Peyer's patch (tissue), 4 donors: ENCODE data around the gene MMP24. TPM values are rescaled to one million over a fixed set of nuclear protein-coding genes. Genes with fewer than 3 reads are reported as not detected.

Source experiments
- DNase-seq, 3 donors: peaks; one replicate each; pipeline ENCODE4 v3.0.0-alpha.2; 2017 to 2019
- H3K27ac ChIP-seq, 4 donors: fragments of 200-600 bp; sonication (generic); one replicate each; pipeline ENCODE4 v1.5.1; 2016 to 2019
- H3K27me3 ChIP-seq, 2 donors: fragments of 200-600 bp; sonication (generic); one replicate each; pipeline ENCODE4 v1.5.1; 2019
- H3K36me3 ChIP-seq, 3 donors: fragments of 200-600 bp; sonication (generic); one replicate each; pipeline ENCODE4 v1.5.1; 2016 to 2019
- H3K4me1 ChIP-seq, 4 donors: fragments of 200-600 bp; sonication (generic); one replicate each; pipeline ENCODE4 v1.5.1; 2016 to 2019
- H3K4me3 ChIP-seq, 4 donors: fragments of 200-600 bp; sonication (generic); 1 replicate in 3 of 4; 2 replicates in 1 of 4; pipeline ENCODE4 v1.5.1; 2016 to 2019; ENCODE audit warnings: mild to moderate bottlenecking in 1 of 4
- H3K9me3 ChIP-seq, 4 donors: fragments of 200-600 bp; sonication (generic); one replicate each; pipeline ENCODE4 v1.5.1; 2016 to 2019; ENCODE audit warnings: mild to moderate bottlenecking in 1 of 4
- CTCF ChIP-seq, 6 experiments: fragments of 450-650 bp in 4 of 6; fragments of 200-600 bp in 2 of 6; sonication (generic) in 1 of 6; IDR thresholded peaks; one replicate each; pipeline ENCODE4 v1.5.1; 2017 to 2019; ENCODE audit warnings: antibody characterized with exemption in 6 of 6, mild to moderate bottlenecking in 3 of 6, moderate library complexity in 1 of 6
- POLR2A ChIP-seq, 2 donors: fragments of 450-650 bp; IDR thresholded peaks; one replicate each; pipeline ENCODE4 v1.5.1; 2017; ENCODE audit warnings: antibody characterized with exemption in 2 of 2, mild to moderate bottlenecking in 2 of 2, moderate library complexity in 2 of 2
- total RNA-seq, 4 donors: library from RNA; depleted of rRNA; stranded (reverse); fragments of >200 nt; gene quantifications; one replicate each; pipeline ENCODE4 v1.1.0, GENCODE V29; 2016

MMP24 gene
- total RNA-seq, 4 donors from 2014 or later, result 0.70 to 2.7 (median 1.3) TPM; not detected in 1

GRCh38 chr20:35238735-35239134, 12.2 kb downstream of the MMP24 start:
- no peaks in the 10 kb centered on the region for H3K9me3 ChIP-seq
- TF ChIP-seq CTCF (IDR thresholded peaks at IDR 0.05), result no peak

GRCh38 chr20:35240083-35240810, 13.8 kb downstream of the MMP24 start:
- no peak overlapping the region for H3K4me3 ChIP-seq
- no peak for DNase-seq
- H3K9me3 ChIP-seq, result no peaks in the 10 kb centered on the region
- H3K36me3 ChIP-seq, result no peaks in the 10 kb centered on the region
- no peaks in the 10 kb centered on the region for H3K4me1 ChIP-seq
- TF ChIP-seq CTCF (IDR thresholded peaks at IDR 0.05) (no peak), POLR2A (IDR thresholded peaks at IDR 0.05) (no peak)
- no peak overlapping the region for H3K27ac ChIP-seq
- H3K27me3 ChIP-seq, result no peaks in the 10 kb centered on the region

More at GRCh38 chr20:35238735-35239134, 12.2 kb downstream of the MMP24 start:
- Histone ChIP-seq H3K36me3 (no peaks in the 10 kb centered on the region), H3K4me1 (no peaks in the 10 kb centered on the region), H3K4me3 (no peak overlapping the region), H3K27me3 (no peaks in the 10 kb centered on the region), H3K27ac (no peak overlapping the region)
- DNase-seq, result no peak

- DNase-seq, result no peak
- no peak overlapping the region for H3K27ac ChIP-seq
- H3K4me1 ChIP-seq, result no peaks in the 10 kb centered on the region
- no peaks in the 10 kb centered on the region for H3K27me3 ChIP-seq
- H3K36me3 ChIP-seq, result no peaks in the 10 kb centered on the region
- TF ChIP-seq POLR2A (IDR thresholded peaks at IDR 0.05), result no peak
- TF ChIP-seq CTCF (IDR thresholded peaks at IDR 0.05), result no peak
- no peak overlapping the region for H3K4me3 ChIP-seq
- no peaks in the 10 kb centered on the region for H3K9me3 ChIP-seq
Observed at GRCh38 chr20:35240811-35241293, 14.4 kb downstream of the MMP24 start.

GRCh38 chr20:35243317-35243716, 16.8 kb downstream of the MMP24 start:
- no peak for DNase-seq
- H3K27ac ChIP-seq, result no peak overlapping the region

GRCh38 chr20:35243986-35244385, 17.5 kb downstream of the MMP24 start:
- Histone ChIP-seq H3K9me3 (no peaks in the 10 kb centered on the region), H3K4me3 (no peak overlapping the region)
- TF ChIP-seq POLR2A (IDR thresholded peaks at IDR 0.05), result no peak

More at GRCh38 chr20:35243317-35243716, 16.8 kb downstream of the MMP24 start:
- TF ChIP-seq POLR2A (IDR thresholded peaks at IDR 0.05) (no peak), CTCF (IDR thresholded peaks at IDR 0.05) (no peak)
- H3K4me3 ChIP-seq, result no peak overlapping the region
- no peaks in the 10 kb centered on the region for H3K4me1 ChIP-seq
- H3K27me3 ChIP-seq, result no peaks in the 10 kb centered on the region
- no peaks in the 10 kb centered on the region for H3K9me3 ChIP-seq
- H3K36me3 ChIP-seq, result no peaks in the 10 kb centered on the region

GRCh38 chr20:35246723-35247122, 20.2 kb downstream of the MMP24 start:
- Histone ChIP-seq H3K27ac (no peak overlapping the region), H3K4me3 (no peak overlapping the region), H3K36me3 (no peaks in the 10 kb centered on the region), H3K27me3 (no peaks in the 10 kb centered on the region), H3K4me1 (peaks cover 0 to 6% (median under 1%) of the 10 kb centered on the region in 4 donors), H3K9me3 (no peaks in the 10 kb centered on the region)
- DNase-seq, result no peak
- TF ChIP-seq CTCF (IDR thresholded peaks at IDR 0.05) (no peak), POLR2A (IDR thresholded peaks at IDR 0.05) (no peak)

More at GRCh38 chr20:35243986-35244385, 17.5 kb downstream of the MMP24 start:
- Histone ChIP-seq H3K36me3 (no peaks in the 10 kb centered on the region), H3K27ac (no peak overlapping the region), H3K4me1 (no peaks in the 10 kb centered on the region), H3K27me3 (no peaks in the 10 kb centered on the region)
- DNase-seq, result no peak
